Common myeloid progenitor, CD34-positive (primary cell): ENCODE data around the gene BCR.
"Not testable (repeated sequence)": the region's sequence is repeated elsewhere in the genome, so short reads cannot be mapped to it uniquely, and the experiment has no call there.

Experiments
- CTCF ChIA-PET: fragments of 350-600 bp; sonication (Branson Sonifier 250); formaldehyde crosslinking; loops from one replicate; lab custom pipeline; 2021; ENCODE audit warnings: antibody characterized with exemption; lab: Charles Lee
- POLR2A ChIA-PET: fragments of 350-600 bp; sonication (Branson Sonifier 250); formaldehyde crosslinking; loops from one replicate; lab custom pipeline; 2021; ENCODE audit warnings: antibody characterized with exemption; lab: Charles Lee
- DNase-seq, 3 donors: peaks; one replicate each; pipeline versions ENCODE4 v3.0.0 to v3.0.0-alpha.2; 2013
- H3K27ac ChIP-seq, 2 experiments: 1 replicate in 1 of 2; 2 replicates in 1 of 2; pipeline ENCODE4 v1.7.0; 2013; ENCODE audit warnings: inconsistent platforms in 2 of 2, low read length in 2 of 2, mild to moderate bottlenecking in 2 of 2, low read depth in 1 of 2, moderate library complexity in 1 of 2; ENCODE audit not compliant: severe bottlenecking in 2 of 2, insufficient read depth in 1 of 2, poor library complexity in 1 of 2
- H3K27me3 ChIP-seq, 5 experiments: replicated peaks in 2 of 5; 1 replicate in 3 of 5; 2 replicates in 2 of 5; pipeline versions ENCODE4 v1.6.1 to v1.7.0; 2013; ENCODE audit warnings: low read length in 4 of 5, mild to moderate bottlenecking in 2 of 5, moderate library complexity in 2 of 5, inconsistent platforms in 1 of 5; ENCODE audit not compliant: insufficient read depth in 5 of 5, control insufficient read depth in 4 of 5
- H3K36me3 ChIP-seq, 4 experiments: 1 replicate in 2 of 4; 2 replicates in 2 of 4; pipeline versions ENCODE4 v1.6.1 to v1.7.0; 2013; ENCODE audit warnings: low read length in 3 of 4, control low read depth in 1 of 4, mild to moderate bottlenecking in 1 of 4; ENCODE audit not compliant: control insufficient read depth in 4 of 4, insufficient read depth in 4 of 4
- H3K4me1 ChIP-seq, 4 experiments: 1 replicate in 3 of 4; 2 replicates in 1 of 4; pipeline versions ENCODE4 v1.6.1 to v1.7.1; 2013; ENCODE audit warnings: low read length in 3 of 4, mild to moderate bottlenecking in 3 of 4, control low read depth in 1 of 4, inconsistent platforms in 1 of 4, moderate library complexity in 1 of 4; ENCODE audit not compliant: control insufficient read depth in 4 of 4, insufficient read depth in 4 of 4; ENCODE audit errors: control extremely low read depth in 1 of 4
- H3K4me3 ChIP-seq, 7 experiments: 1 replicate in 4 of 7; 2 replicates in 3 of 7; pipeline versions ENCODE4 v1.5.1 to v1.7.0; 2013; ENCODE audit warnings: mild to moderate bottlenecking in 7 of 7, low read length in 6 of 7, moderate library complexity in 6 of 7, inconsistent platforms in 2 of 7, low read depth in 2 of 7, control low read depth in 1 of 7; ENCODE audit not compliant: insufficient read depth in 4 of 7, control insufficient read depth in 1 of 7; ENCODE audit errors: extremely low read depth in 1 of 7
- H3K9me3 ChIP-seq, 5 experiments: 1 replicate in 4 of 5; 2 replicates in 1 of 5; pipeline versions ENCODE4 v1.6.1 to v1.7.1; 2013; ENCODE audit warnings: low read length in 4 of 5, mild to moderate bottlenecking in 2 of 5, inconsistent platforms in 1 of 5, low read depth in 1 of 5, moderate library complexity in 1 of 5; ENCODE audit not compliant: control insufficient read depth in 4 of 5, insufficient read depth in 2 of 5; ENCODE audit errors: control extremely low read depth in 1 of 5
- WGBS: methylation state at CpG from one replicate; pipeline ENCODE4 v1.1.5; 2013; ENCODE audit not compliant: insufficient coverage; 5-methylcytosine and 5-hydroxymethylcytosine counted together

Gene BCR

GRCh38 chr22:23337672-23338071 lies 157.4 kb downstream of the BCR start:
- H3K36me3 ChIP-seq, H3K4me3 ChIP-seq, DNase-seq, H3K27me3 ChIP-seq, H3K27ac ChIP-seq, CTCF ChIA-PET, POLR2A ChIA-PET, H3K4me1 ChIP-seq, H3K9me3 ChIP-seq: not testable (repeated sequence)
- WGBS, result 100% methylated on average over 1 of the region's 9 CpGs

GRCh38 chr22:23341942-23342695 lies 161.8 kb downstream of the BCR start:
- H3K9me3 ChIP-seq, H3K4me1 ChIP-seq, H3K27me3 ChIP-seq, H3K27ac ChIP-seq, H3K36me3 ChIP-seq, DNase-seq, CTCF ChIA-PET, POLR2A ChIA-PET, H3K4me3 ChIP-seq: not testable (repeated sequence)
- 95% methylated on average over 4 of the region's 10 CpGs for WGBS

- Histone ChIP-seq H3K27ac (no peak overlapping the region), H3K4me1 (no peaks in the 10 kb centered on the region), H3K27me3 (no peaks in the 10 kb centered on the region), H3K4me3 (no peak overlapping the region), H3K9me3 (no peaks in the 10 kb centered on the region), H3K36me3 (no peaks in the 10 kb centered on the region)
- ChIA-PET POLR2A (no interaction called here), CTCF (interaction anchor here (0.9 to 1.4 kb wide), 2 partner anchors 12 to 61 kb away, joined by 3 read pairs; no protein-coding TSS in a partner anchor)
- DNase-seq, result no peak
- no CpG with 5 or more reads among the region's 1 CpG for WGBS
Observed at GRCh38 chr22:23351321-23351720, 171.0 kb downstream of the BCR start.

- ChIA-PET CTCF (interaction anchor here (1.3 kb wide), 1 partner anchor 12 kb away, joined by 3 read pairs; no protein-coding TSS in a partner anchor), POLR2A (interaction anchor here (0.7 kb wide), 1 partner anchor 10 kb away, joined by 3 read pairs; no protein-coding TSS in a partner anchor)
- WGBS, result 89% methylated on average over 1 of the region's 1 CpG
- no peaks in the 10 kb centered on the region for H3K27me3 ChIP-seq
- no peak for DNase-seq
- H3K4me1 ChIP-seq, result no peaks in the 10 kb centered on the region
- H3K9me3 ChIP-seq, result no peaks in the 10 kb centered on the region
- no peaks in the 10 kb centered on the region for H3K36me3 ChIP-seq
- H3K4me3 ChIP-seq, result no peak overlapping the region
- no peak overlapping the region for H3K27ac ChIP-seq
Observed at GRCh38 chr22:23353004-23353403, 172.7 kb downstream of the BCR start.

- no peaks in the 10 kb centered on the region for H3K9me3 ChIP-seq
- no peaks in the 10 kb centered on the region for H3K36me3 ChIP-seq
- H3K27ac ChIP-seq, result no peak overlapping the region
- H3K4me1 ChIP-seq, result no peaks in the 10 kb centered on the region
- H3K4me3 ChIP-seq, result no peak overlapping the region
- WGBS, result no CpG with 5 or more reads among the region's 1 CpG
- ChIA-PET CTCF (interaction anchor here (1.3 kb wide), 1 partner anchor 11 kb away, joined by 3 read pairs; no protein-coding TSS in a partner anchor), POLR2A (interaction anchor here (0.7 kb wide), 1 partner anchor 11 kb away, joined by 3 read pairs; no protein-coding TSS in a partner anchor)
- DNase-seq, result no peak
- no peaks in the 10 kb centered on the region for H3K27me3 ChIP-seq
Observed at GRCh38 chr22:23353696-23354095, 173.4 kb downstream of the BCR start.

- ChIA-PET CTCF (no interaction called here), POLR2A (no interaction called here)
- H3K4me3 ChIP-seq, result no peak overlapping the region
- DNase-seq, result no peak
- H3K9me3 ChIP-seq, result no peaks in the 10 kb centered on the region
- H3K27me3 ChIP-seq, result no peaks in the 10 kb centered on the region
- H3K27ac ChIP-seq, result no peak overlapping the region
- no peaks in the 10 kb centered on the region for H3K4me1 ChIP-seq
- WGBS, result 53% methylated on average over 3 of the region's 4 CpGs
- H3K36me3 ChIP-seq, result no peaks in the 10 kb centered on the region
Observed at GRCh38 chr22:23356094-23356493, 175.8 kb downstream of the BCR start.

GRCh38 chr22:23357053-23357452 lies 176.7 kb downstream of the BCR start:
- no peak for DNase-seq
- POLR2A ChIA-PET, result no interaction called here
- Histone ChIP-seq H3K27ac (no peak overlapping the region), H3K4me3 (no peak overlapping the region), H3K27me3 (no peaks in the 10 kb centered on the region), H3K4me1 (no peaks in the 10 kb centered on the region), H3K9me3 (no peaks in the 10 kb centered on the region), H3K36me3 (no peaks in the 10 kb centered on the region)
- WGBS, result 79% methylated on average over 11 of the region's 14 CpGs
- CTCF ChIA-PET, result no interaction called here
